Stimulated activated CD8-positive, alpha-beta memory T cell treated with anti-CD3 and anti-CD28 coated beads, Interleukin-12 subunit alpha, Interleukin-12 subunit beta, amount 100 ng/mL, for 24 hours (primary cell): ENCODE measurements around the gene AK4.

Experiments used
- DNase-seq: peaks from one replicate; pipeline ENCODE4 v3.0.0-alpha.2; 2020; ENCODE audit errors: extremely low read depth

The AK4 gene

GRCh38 chr1:65277605-65278347 is 129.8 kb downstream of the AK4 start:
- no peak for DNase-seq

- DNase-seq = no peak
Observed at GRCh38 chr1:65278376-65279069, 130.5 kb downstream of the AK4 start.

DNA sequence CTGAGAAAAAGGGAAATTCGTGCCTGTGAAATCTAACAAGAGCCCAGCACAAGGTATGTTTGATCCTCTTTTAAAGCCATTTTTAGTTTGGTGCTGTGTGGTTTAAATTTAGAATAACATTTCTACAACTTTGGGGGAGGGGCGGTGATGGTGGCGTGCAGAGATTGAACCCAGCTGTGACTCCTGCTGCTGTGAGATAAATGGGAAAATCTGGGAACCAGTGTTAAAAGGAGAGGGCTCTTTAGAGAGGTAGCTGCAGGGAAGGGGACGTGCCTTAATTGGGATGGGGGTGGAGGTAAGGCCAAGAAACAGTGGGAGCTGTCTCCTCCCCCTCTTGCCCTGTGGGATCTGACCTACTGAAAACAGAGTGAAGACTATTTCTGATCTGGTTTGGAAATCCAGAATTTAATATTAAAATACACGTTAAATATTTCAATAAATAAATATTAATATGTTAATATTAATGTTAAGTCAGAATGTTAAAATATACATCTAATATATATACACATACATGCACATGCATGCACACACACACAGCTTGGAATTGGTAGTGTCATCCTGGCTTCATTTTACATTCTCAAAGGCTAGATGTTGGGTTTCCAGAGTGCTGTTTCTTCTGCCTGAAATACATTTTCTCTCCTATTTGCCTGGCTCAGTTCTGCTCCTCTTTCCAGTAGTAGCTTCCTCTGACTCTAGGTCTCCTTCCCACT is 131.2 kb downstream of the AK4 start:
- DNase-seq = no peak
